ENCODE measurements around the gene COL13A1. TPM values are rescaled to one million over a fixed set of nuclear protein-coding genes. Genes with fewer than 3 reads are reported as not detected.
A peak's percentile ranks its signal among the peaks of the same experiment; 100 is the strongest.

Gene COL13A1
- total RNA-seq, 1 donor from 2014 or later = 2.5 TPM

GRCh38 chr10:69843923-69844322 lies 42.2 kb downstream of the COL13A1 start:
- Histone ChIP-seq H3K27me3 (ENCODE audit: low read depth) (peaks cover 6% of the 10 kb centered on the region), H3K36me3 (no peaks in the 10 kb centered on the region), H3K9me3 (replicated peaks) (no peaks in the 10 kb centered on the region), H3K4me1 (peaks cover 17% of the 10 kb centered on the region), H3K27ac (replicated peaks) (no peak overlapping the region), H3K4me3 (no peak overlapping the region)
- intact Hi-C loops (cut with micrococcal nuclease) = no loop called here
- no peak for DNase-seq
- no peak for TF ChIP-seq CTCF (IDR thresholded peaks at IDR 0.05; ENCODE audit: borderline replicate concordance)

- H3K36me3 ChIP-seq = no peaks in the 10 kb centered on the region
- peaks cover 6% of the 10 kb centered on the region for H3K27me3 ChIP-seq (ENCODE audit: low read depth)
- intact Hi-C loops (cut with micrococcal nuclease) = no loop called here
- no peak overlapping the region for H3K27ac ChIP-seq (replicated peaks)
- no peak for TF ChIP-seq CTCF (IDR thresholded peaks at IDR 0.05; ENCODE audit: borderline replicate concordance)
- DNase-seq = no peak
- no peaks in the 10 kb centered on the region for H3K9me3 ChIP-seq (replicated peaks)
- no peak overlapping the region for H3K4me3 ChIP-seq
- H3K4me1 ChIP-seq = peaks cover 16% of the 10 kb centered on the region
Observed at GRCh38 chr10:69844698-69845097, 43.0 kb downstream of the COL13A1 start.

GRCh38 chr10:69845574-69846292 lies 44.0 kb downstream of the COL13A1 start:
- Histone ChIP-seq H3K36me3 (no peaks in the 10 kb centered on the region), H3K4me3 (no peak overlapping the region), H3K4me1 (peaks cover 11% of the 10 kb centered on the region), H3K27ac (replicated peaks) (no peak overlapping the region), H3K9me3 (replicated peaks) (no peaks in the 10 kb centered on the region), H3K27me3 (ENCODE audit: low read depth) (peaks cover 6% of the 10 kb centered on the region)
- intact Hi-C loops (cut with micrococcal nuclease) = no loop called here
- DNase-seq = peak; percentile 62
- TF ChIP-seq CTCF (IDR thresholded peaks at IDR 0.05; ENCODE audit: borderline replicate concordance) = no peak

- H3K9me3 ChIP-seq (replicated peaks) = no peaks in the 10 kb centered on the region
- H3K36me3 ChIP-seq = no peaks in the 10 kb centered on the region
- no peak overlapping the region for H3K27ac ChIP-seq (replicated peaks)
- TF ChIP-seq CTCF (IDR thresholded peaks at IDR 0.05; ENCODE audit: borderline replicate concordance) = no peak
- no peak overlapping the region for H3K4me3 ChIP-seq
- intact Hi-C loops (cut with micrococcal nuclease) = no loop called here
- H3K27me3 ChIP-seq (ENCODE audit: low read depth) = peaks cover 6% of the 10 kb centered on the region
- H3K4me1 ChIP-seq = peaks cover 11% of the 10 kb centered on the region
- no peak for DNase-seq
Observed at GRCh38 chr10:69846293-69846921, 44.7 kb downstream of the COL13A1 start.

- no peak overlapping the region for H3K27ac ChIP-seq (replicated peaks)
- intact Hi-C loops (cut with micrococcal nuclease) = no loop called here
Observed at GRCh38 chr10:69847458-69847857, 45.8 kb downstream of the COL13A1 start.

More at GRCh38 chr10:69847458-69847857, 45.8 kb downstream of the COL13A1 start:
- Histone ChIP-seq H3K27me3 (ENCODE audit: low read depth) (peaks cover 6% of the 10 kb centered on the region), H3K4me3 (no peak overlapping the region), H3K36me3 (no peaks in the 10 kb centered on the region), H3K4me1 (peaks cover 11% of the 10 kb centered on the region), H3K9me3 (replicated peaks) (no peaks in the 10 kb centered on the region)
- no peak for TF ChIP-seq CTCF (IDR thresholded peaks at IDR 0.05; ENCODE audit: borderline replicate concordance)
- DNase-seq = no peak
